ENCODE data around the gene ZBTB17.
"Not testable (repeated sequence)": the region's sequence is repeated elsewhere in the genome, so short reads cannot be mapped to it uniquely, and the experiment has no call there.

ZBTB17 gene

GRCh38 chr1:16009678-16010077 lies 33.8 kb upstream of the ZBTB17 start:
- Histone ChIP-seq H3K9ac (ENCODE audit: insufficient read length, low read depth) (no peak overlapping the region), H3K9me3 (ENCODE audit: insufficient read depth, low read length) (no peaks in the 10 kb centered on the region), H3K27me3 (ENCODE audit: insufficient read depth, insufficient read length) (no peaks in the 10 kb centered on the region), H3K36me3 (ENCODE audit: insufficient read depth, insufficient read length, low read length) (no peaks in the 10 kb centered on the region), H3K4me1 (ENCODE audit: insufficient read depth, insufficient read length) (peaks cover 14% of the 10 kb centered on the region), H3K4me3 (ENCODE audit: insufficient read length, low read depth) (no peak overlapping the region)
- no peak for DNase-seq (ENCODE audit: low read depth, low spot score)
- TF ChIP-seq ZNF274 (IDR thresholded peaks at IDR 0.05; ENCODE audit: low read depth, low read length) (no peak), SUZ12 (IDR thresholded peaks at IDR 0.05; ENCODE audit: extremely low read depth, insufficient read depth, insufficient read length) (no peak), YY1 (IDR thresholded peaks at IDR 0.05; ENCODE audit: insufficient read depth, insufficient read length) (no peak)

- peak; percentile 66 for DNase-seq (ENCODE audit: low read depth, low spot score)
- Histone ChIP-seq H3K27me3 (ENCODE audit: insufficient read depth, insufficient read length) (no peaks in the 10 kb centered on the region), H3K4me1 (ENCODE audit: insufficient read depth, insufficient read length) (peaks cover 10% of the 10 kb centered on the region)
Observed at GRCh38 chr1:16009030-16009460, 33.1 kb upstream of the ZBTB17 start.

GRCh38 chr1:16007671-16008341 lies 31.9 kb upstream of the ZBTB17 start:
- no peaks in the 10 kb centered on the region for H3K9me3 ChIP-seq (ENCODE audit: insufficient read depth, low read length)
- H3K27me3 ChIP-seq (ENCODE audit: insufficient read depth, insufficient read length): no peaks in the 10 kb centered on the region
- no peaks in the 10 kb centered on the region for H3K36me3 ChIP-seq (ENCODE audit: insufficient read depth, insufficient read length, low read length)
- no peak overlapping the region for H3K4me3 ChIP-seq (ENCODE audit: insufficient read length, low read depth)
- DNase-seq (ENCODE audit: low read depth, low spot score): no peak
- peaks cover 10% of the 10 kb centered on the region for H3K4me1 ChIP-seq (ENCODE audit: insufficient read depth, insufficient read length)
- H3K9ac ChIP-seq (ENCODE audit: insufficient read length, low read depth): no peak overlapping the region
- TF ChIP-seq YY1 (IDR thresholded peaks at IDR 0.05; ENCODE audit: insufficient read depth, insufficient read length) (no peak), ZNF274 (IDR thresholded peaks at IDR 0.05; ENCODE audit: low read depth, low read length) (no peak), SUZ12 (IDR thresholded peaks at IDR 0.05; ENCODE audit: extremely low read depth, insufficient read depth, insufficient read length) (no peak)

More at GRCh38 chr1:16009030-16009460, 33.1 kb upstream of the ZBTB17 start:
- H3K36me3 ChIP-seq (ENCODE audit: insufficient read depth, insufficient read length, low read length): no peaks in the 10 kb centered on the region
- TF ChIP-seq SUZ12 (IDR thresholded peaks at IDR 0.05; ENCODE audit: extremely low read depth, insufficient read depth, insufficient read length) (no peak), YY1 (IDR thresholded peaks at IDR 0.05; ENCODE audit: insufficient read depth, insufficient read length) (no peak), ZNF274 (IDR thresholded peaks at IDR 0.05; ENCODE audit: low read depth, low read length) (no peak)
- H3K4me3 ChIP-seq (ENCODE audit: insufficient read length, low read depth): no peak overlapping the region
- H3K9ac ChIP-seq (ENCODE audit: insufficient read length, low read depth): no peak overlapping the region
- H3K9me3 ChIP-seq (ENCODE audit: insufficient read depth, low read length): no peaks in the 10 kb centered on the region

- no peaks in the 10 kb centered on the region for H3K36me3 ChIP-seq (ENCODE audit: insufficient read depth, insufficient read length, low read length)
- TF ChIP-seq SUZ12 (IDR thresholded peaks at IDR 0.05; ENCODE audit: extremely low read depth, insufficient read depth, insufficient read length) (no peak), ZNF274 (IDR thresholded peaks at IDR 0.05; ENCODE audit: low read depth, low read length) (no peak), YY1 (IDR thresholded peaks at IDR 0.05; ENCODE audit: insufficient read depth, insufficient read length) (no peak)
- H3K4me1 ChIP-seq (ENCODE audit: insufficient read depth, insufficient read length): peaks cover 2% of the 10 kb centered on the region
- no peaks in the 10 kb centered on the region for H3K9me3 ChIP-seq (ENCODE audit: insufficient read depth, low read length)
- DNase-seq (ENCODE audit: low read depth, low spot score): no peak
- H3K27me3 ChIP-seq (ENCODE audit: insufficient read depth, insufficient read length): no peaks in the 10 kb centered on the region
- H3K4me3 ChIP-seq (ENCODE audit: insufficient read length, low read depth): no peak overlapping the region
- no peak overlapping the region for H3K9ac ChIP-seq (ENCODE audit: insufficient read length, low read depth)
Observed at GRCh38 chr1:16006552-16007485, 30.9 kb upstream of the ZBTB17 start.

- TF ChIP-seq YY1 (IDR thresholded peaks at IDR 0.05; ENCODE audit: insufficient read depth, insufficient read length): no peak
- no peak for TF ChIP-seq SUZ12 (IDR thresholded peaks at IDR 0.05; ENCODE audit: extremely low read depth, insufficient read depth, insufficient read length)
- no peak for TF ChIP-seq ZNF274 (IDR thresholded peaks at IDR 0.05; ENCODE audit: low read depth, low read length)
- no peaks in the 10 kb centered on the region for H3K27me3 ChIP-seq (ENCODE audit: insufficient read depth, insufficient read length)
- H3K4me1 ChIP-seq (ENCODE audit: insufficient read depth, insufficient read length): peaks cover 2% of the 10 kb centered on the region
- DNase-seq (ENCODE audit: low read depth, low spot score): no peak
- no peak overlapping the region for H3K9ac ChIP-seq (ENCODE audit: insufficient read length, low read depth)
- no peaks in the 10 kb centered on the region for H3K36me3 ChIP-seq (ENCODE audit: insufficient read depth, insufficient read length, low read length)
- H3K9me3 ChIP-seq (ENCODE audit: insufficient read depth, low read length): no peaks in the 10 kb centered on the region
- H3K4me3 ChIP-seq (ENCODE audit: insufficient read length, low read depth): no peak overlapping the region
Observed at GRCh38 chr1:16006010-16006409, 30.1 kb upstream of the ZBTB17 start.

GRCh38 chr1:16005597-16005996 lies 29.7 kb upstream of the ZBTB17 start:
- DNase-seq (ENCODE audit: low read depth, low spot score): no peak
- H3K9me3 ChIP-seq (ENCODE audit: insufficient read depth, low read length): no peaks in the 10 kb centered on the region
- H3K27me3 ChIP-seq (ENCODE audit: insufficient read depth, insufficient read length): no peaks in the 10 kb centered on the region
- H3K36me3 ChIP-seq (ENCODE audit: insufficient read depth, insufficient read length, low read length): no peaks in the 10 kb centered on the region
- peaks cover 2% of the 10 kb centered on the region for H3K4me1 ChIP-seq (ENCODE audit: insufficient read depth, insufficient read length)
- no peak for TF ChIP-seq SUZ12 (IDR thresholded peaks at IDR 0.05; ENCODE audit: extremely low read depth, insufficient read depth, insufficient read length)
- no peak for TF ChIP-seq YY1 (IDR thresholded peaks at IDR 0.05; ENCODE audit: insufficient read depth, insufficient read length)
- no peak for TF ChIP-seq ZNF274 (IDR thresholded peaks at IDR 0.05; ENCODE audit: low read depth, low read length)
- H3K9ac ChIP-seq (ENCODE audit: insufficient read length, low read depth): no peak overlapping the region
- no peak overlapping the region for H3K4me3 ChIP-seq (ENCODE audit: insufficient read length, low read depth)

GRCh38 chr1:16001274-16001673 lies 25.4 kb upstream of the ZBTB17 start:
- not testable (repeated sequence) for H3K4me3 ChIP-seq (ENCODE audit: insufficient read length, low read depth); DNase-seq (ENCODE audit: low read depth, low spot score); H3K9me3 ChIP-seq (ENCODE audit: insufficient read depth, low read length); H3K4me1 ChIP-seq (ENCODE audit: insufficient read depth, insufficient read length); H3K36me3 ChIP-seq (ENCODE audit: insufficient read depth, insufficient read length, low read length); H3K9ac ChIP-seq (ENCODE audit: insufficient read length, low read depth); H3K27me3 ChIP-seq (ENCODE audit: insufficient read depth, insufficient read length)

Data from NT2/D1 (cell line).